HG03575 (cell line): Measurements from ENCODE around the gene TTBK1.

ENCODE experiments used
- ATAC-seq: cut with Tn5 transposase; IDR thresholded peaks from one replicate; pipeline ENCODE4 v1.9.1; 2021; ENCODE audit not compliant: unreplicated experiment, insufficient number of reproducible peaks, low FRiP score; ENCODE audit errors: extremely low read depth

TTBK1 gene

DNA sequence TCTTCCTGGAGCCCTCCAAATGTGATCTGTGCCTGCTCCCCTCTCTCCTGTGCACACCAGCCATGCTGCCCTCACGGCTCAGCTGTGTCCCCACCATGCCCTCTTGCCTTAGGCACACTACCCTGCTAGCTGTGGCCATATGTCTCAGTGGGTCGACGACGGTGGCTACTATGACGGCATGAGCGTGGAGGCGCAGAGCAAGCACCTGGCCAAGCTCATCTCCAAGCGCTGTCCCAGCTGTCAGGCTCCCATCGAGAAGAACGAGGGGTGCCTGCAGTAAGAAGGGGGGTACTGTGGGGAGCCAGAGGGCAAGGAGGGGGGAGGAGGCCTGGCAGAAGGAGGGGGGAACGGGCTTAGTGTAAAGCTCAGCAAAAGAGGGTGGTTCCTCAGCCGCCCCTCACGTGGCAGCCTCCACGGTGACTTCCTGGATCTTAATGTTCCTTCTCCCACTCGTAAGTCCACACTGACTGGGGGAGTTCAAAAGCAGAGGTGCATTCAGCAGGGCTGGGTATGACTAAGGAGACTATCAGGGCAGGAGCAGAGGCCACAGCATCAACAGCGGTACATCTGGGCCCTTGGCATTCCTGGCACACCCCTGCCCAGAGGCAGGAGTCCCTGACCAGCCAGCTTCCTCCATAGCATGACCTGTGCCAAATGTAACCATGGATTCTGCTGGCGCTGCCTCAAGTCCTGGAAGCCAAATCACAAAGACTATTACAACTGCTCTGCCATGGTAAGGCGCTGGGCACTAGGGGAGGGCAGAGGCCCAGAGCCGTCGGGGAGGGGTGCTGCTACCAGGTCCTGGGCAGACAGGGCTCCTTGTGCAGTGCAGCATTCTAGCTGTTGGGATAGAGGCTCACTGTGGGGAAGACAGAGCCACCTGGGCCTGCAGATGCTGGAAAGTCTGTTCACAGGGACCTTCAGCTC is 22.0 kb upstream of the TTBK1 start:
- no peak for ATAC-seq

DNA sequence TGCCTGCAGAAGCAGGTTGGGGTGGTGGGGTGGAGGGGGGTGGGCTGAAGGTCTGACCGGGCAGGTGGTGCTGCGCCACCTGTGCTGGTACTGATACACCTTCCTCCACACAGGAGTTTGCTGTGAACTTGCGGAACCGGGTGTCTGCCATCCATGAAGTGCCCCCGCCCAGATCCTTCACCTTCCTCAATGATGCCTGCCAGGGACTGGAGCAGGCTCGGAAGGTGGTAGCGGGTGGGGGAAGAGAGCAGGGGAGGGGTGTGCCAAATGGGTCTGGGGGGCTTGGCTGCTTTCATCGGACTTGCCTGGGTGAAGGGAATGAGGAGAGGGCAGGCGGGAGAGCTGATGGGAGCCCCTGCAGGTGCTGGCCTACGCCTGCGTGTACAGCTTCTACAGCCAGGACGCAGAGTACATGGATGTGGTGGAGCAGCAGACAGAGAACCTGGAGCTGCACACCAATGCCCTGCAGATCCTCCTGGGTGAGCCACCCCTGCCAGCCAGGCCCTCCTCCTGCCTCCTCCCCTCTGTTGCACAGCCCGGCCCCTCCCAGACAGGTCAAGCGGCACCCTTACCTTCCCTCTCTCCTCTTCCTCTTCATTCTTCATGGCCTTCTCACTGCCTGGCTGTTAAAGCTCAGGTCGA is 20.7 kb upstream of the TTBK1 start:
- no peak for ATAC-seq

DNA sequence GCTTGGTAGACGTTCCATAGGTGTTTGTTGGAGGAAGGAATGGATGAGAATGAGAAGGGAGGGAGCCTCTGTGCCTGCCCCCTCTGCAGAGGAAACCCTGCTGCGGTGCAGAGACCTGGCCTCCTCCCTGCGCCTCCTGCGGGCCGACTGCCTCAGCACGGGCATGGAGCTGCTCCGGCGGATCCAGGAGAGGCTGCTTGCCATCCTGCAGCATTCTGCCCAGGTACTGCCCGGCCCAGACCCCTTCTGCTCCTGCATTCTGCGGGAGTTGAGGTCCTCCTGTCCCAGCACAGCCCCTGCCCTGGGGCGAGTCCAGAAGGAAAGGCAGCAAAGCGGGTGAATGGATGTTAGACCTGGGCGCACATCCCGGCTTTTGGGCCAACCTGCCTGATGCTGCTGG is 20.1 kb upstream of the TTBK1 start:
- no peak for ATAC-seq

DNA sequence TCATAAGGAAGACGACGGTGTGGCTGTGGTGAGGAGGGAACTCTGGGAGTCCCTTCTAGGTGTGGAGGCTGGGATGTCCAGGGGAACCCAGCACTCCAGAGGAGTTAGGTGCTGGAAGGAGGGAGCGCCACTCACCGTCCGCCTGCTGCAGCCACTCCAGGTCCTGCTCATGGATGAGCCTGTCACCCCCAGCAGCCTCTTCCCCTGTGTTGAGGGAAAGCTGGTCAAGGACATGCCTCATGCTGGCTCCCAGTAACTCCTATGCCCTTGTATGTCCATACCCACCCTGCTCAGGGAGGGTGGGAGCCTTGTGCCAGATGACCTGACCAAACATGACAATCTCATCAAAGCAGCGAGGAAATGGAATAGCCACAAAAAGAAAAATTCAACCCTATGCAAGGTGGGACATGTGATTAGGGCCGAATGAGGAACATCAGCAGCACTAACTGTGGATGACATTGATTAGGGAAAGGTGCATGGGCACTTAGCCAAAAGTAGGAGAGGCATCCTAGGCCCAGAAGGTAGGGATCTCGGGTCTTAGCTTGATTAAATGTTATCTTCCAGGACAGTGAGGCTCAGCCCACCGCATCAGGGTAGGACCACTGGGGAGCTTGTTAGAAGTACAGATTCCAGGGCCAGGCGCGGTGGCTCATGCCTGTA is 17.0 kb upstream of the TTBK1 start:
- no peak for ATAC-seq

DNA sequence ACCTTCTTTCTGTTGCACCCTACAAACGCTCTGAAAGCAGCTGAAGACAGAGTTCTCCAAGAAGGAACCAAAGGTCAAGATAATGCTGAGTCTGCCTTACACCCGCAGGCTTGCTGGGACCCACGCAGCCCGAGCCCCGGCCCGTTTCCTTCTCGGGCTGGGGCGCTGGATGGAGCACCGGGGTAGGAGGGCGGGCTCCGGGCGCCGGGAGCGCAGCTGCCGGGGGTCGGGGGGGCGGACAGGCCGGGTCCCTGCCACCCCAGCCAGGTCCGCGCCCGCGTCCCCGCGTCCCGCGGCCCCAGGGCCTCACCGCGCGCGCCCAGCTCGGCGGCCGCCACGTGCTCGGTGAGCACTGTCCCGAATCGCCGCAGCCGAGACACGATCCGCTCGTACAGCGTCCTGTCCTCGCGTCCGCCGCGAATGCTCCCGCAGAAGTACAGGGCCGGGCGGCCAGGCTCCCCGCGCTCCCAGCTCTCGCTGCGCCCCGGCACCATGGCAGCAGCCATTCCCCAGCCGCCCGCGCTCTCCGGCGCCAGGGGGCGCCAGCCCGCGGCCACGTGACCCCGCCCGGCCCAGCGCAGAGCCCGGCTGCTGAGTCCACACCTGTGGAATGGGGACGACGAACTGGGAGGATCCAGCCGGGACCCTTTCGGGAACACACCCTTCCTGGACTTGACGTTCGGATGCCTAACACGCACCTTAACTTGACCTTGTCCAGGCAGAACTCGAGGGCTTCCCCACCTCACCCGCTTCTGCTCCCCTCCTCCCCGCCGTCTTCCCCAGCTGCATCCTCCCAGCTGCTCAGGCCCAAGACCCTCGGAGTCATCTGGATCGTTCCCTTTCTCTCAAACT is 14.1 kb upstream of the TTBK1 start, which contains the start of gene DNPH1:
DNPH1 (minus strand) TSS at position 531 of the 852 bp plus-strand sequence; CDS start at position 506, 25 bp downstream.
- no peak for ATAC-seq

DNA sequence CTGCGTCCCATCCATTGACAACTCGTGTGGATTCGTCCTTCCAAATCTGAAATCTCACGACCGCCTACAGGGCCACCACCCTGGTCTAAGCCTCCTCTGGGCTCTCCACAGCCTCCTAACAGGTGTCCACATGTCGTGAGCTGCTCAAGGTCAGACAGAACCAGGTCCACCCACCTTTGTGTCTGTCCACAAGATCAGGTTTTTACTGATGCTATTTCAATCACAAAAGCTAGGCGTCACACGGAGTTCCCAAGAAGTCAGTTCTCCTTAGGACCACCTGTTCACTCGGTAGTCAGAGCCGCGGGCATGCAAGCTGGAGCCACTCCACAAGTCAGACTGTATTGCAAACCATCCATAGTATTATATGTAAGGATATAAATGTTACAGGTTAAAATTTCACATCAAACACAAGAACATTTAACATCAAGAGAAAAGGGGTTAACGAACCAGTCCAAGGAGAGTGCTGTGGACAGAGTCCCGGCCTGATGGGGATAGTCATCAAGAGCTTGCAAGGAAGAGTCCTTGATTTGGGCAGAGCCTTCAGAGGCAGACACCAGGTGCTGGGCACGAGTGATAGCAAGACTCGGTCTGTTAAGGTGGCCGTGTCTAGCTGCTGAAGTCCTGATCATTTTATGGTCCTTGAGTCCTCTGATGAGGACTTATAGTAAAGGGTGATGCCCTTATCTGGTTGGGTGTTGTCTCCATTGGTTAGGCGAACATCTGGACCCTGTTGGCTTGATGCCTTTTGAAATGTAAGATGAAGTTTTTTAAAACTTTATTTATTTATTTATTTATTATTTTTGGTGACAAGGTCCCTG is 13.3 kb upstream of the TTBK1 start:
- no peak for ATAC-seq

DNA sequence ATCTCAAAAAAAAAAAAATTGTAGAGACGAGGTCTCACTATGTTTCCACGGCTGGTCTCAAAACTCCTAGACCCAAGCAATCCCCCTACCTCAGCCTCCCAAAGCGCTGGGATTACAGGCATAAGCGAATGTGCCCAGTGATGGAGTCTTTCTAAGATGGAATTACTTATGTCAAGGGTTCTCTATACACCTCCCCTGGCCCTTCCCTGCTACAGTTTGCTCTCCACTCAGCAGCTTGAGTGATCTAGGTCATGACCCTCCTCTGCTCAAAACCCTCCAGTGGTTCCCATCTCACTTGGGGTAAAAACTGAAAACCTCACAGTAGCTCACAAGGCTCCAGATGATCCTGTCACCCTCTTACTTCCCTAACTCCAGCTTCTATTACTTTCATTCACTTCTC is 12.2 kb upstream of the TTBK1 start:
- ATAC-seq, result no peak

DNA sequence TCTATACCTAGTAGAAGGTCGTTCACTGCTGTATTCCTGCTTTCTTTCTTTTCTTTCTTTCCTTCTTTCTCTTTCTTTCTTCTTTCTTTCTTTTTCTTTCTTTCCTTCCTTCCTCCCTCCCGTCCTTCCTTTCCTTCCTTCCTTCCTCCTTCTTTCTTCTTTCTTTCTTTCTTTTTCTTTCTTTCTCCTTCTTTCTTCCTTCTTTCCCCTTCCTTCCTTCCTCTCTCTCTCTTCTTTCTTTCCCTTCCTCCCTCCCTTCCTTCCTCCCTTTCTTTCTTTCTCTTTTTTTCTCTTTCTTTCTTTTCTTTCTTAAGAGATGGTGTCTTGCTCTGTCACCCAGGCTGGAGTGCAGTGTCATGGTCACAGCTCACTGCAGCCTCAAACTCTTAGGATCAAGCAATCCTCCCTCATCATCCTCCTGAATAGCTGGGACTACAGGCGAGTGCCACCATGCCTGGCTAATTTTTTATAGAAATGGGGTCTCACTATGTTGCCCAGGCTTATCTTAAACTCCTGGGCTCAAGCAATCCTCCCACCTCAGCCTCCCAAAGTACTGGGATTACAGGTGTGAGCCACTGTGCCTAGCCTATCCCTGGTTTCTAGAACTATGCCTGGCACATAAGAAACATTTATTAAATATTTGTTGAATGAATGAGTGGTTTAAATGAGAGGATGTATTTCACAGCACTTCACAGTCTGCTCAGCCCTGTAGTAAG is 11.4 kb upstream of the TTBK1 start:
- no peak for ATAC-seq

DNA sequence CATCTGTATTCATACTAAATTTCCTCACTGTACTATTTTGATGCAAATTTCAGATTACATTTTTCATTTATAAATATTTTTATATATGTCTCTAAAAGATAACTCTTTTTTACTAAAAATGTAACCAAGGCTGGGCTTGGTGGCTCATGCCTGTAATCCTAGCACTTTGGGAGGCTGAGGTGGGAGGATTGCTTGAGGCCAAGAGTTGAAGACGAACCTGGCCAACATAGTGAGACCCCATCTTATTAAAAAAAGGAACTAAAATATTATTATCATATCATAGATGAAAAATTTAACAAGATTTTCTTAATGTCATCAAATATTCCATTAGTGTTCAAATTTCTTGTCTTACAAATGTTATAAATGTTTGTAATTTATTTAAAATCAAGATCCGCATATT is 7.4 kb upstream of the TTBK1 start:
- no peak for ATAC-seq

DNA sequence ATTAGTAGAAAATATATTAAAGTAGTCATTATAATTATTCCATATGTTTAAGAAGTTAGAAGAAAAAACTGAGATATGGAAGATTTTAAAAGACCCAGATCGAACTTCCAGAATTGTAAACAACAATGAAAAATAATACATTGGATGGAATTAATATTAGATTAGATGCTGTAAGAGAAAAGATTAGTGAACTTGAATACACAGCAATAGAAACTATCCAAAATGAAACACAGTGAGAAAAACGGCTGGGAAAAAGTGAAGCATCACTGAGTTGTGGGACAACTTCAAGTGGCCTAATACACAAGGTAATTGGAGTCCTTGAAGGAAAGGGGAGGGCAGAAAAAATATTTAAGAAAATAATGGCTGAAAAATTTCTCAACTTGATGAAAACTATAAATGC is 4.2 kb upstream of the TTBK1 start:
- no peak for ATAC-seq

DNA sequence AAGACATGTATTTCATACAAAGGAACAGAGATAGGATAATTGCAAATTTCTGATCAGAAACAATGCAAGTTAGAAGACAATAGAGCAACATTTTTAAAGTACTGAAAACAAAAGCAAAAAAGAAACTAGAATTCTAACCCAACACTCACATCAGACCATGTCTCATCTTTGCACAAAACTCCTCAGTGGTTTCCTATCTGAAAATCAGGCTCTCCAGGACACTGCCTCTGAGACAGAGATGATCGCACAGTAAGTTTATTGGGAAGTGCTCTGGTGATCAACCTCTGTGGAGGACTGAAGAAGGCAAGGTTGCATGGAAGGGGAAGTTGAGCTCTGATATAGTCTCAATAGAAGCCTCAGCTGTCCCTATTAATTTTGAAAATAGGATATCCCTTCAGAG is 2.3 kb upstream of the TTBK1 start:
- ATAC-seq, result no peak

DNA sequence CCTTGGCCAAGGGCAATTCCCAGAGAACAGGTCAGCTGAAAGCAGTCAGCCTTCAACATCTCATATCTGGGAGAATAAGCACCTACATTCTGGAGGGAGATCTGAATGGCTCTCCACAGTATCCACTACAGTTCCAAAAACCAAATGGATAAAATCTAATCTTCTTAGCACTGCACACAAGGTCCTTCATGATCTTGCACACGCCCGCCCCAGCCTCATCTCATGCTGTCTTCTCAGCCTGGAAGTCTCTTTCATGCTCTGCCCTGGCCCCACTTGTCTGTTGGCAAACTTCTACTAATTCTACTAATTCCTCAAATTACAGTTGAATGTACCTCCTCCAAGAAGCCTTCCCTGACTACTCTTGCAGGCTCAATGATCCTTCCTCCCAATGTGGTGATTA is 1.8 kb upstream of the TTBK1 start:
- no peak for ATAC-seq

DNA sequence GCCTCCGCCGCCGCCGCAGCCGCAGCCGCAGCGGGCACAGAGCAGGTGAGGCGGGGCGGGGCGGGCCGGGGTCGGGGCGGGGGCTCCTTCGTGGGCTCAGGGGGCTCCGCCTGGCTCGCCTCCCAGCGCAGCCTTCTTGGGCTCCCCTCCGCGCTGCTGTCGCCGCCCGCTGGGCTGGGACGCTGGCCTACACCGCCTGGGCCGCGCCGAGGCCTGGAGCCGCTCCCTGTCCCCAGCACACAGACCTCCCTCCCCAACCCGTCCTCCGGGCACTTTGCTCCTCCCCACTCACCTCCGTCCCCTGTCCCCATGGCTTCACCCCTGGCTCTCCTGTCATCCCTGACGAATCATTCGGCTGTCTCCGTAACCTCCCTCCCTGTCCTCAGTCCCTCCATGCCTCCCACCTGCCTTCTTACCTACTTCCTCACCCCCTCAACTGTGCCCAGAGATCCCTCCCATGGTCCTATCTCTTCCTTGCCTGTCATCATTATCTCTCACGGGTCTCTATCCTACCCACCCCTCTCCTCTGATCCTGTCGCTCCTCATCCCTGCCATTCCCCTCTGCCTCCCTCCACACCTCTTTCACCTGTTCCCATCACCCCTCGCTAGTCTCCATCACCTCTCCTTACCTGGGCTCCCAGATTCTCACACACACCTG is 512 bp downstream of the TTBK1 start:
- no peak for ATAC-seq

DNA sequence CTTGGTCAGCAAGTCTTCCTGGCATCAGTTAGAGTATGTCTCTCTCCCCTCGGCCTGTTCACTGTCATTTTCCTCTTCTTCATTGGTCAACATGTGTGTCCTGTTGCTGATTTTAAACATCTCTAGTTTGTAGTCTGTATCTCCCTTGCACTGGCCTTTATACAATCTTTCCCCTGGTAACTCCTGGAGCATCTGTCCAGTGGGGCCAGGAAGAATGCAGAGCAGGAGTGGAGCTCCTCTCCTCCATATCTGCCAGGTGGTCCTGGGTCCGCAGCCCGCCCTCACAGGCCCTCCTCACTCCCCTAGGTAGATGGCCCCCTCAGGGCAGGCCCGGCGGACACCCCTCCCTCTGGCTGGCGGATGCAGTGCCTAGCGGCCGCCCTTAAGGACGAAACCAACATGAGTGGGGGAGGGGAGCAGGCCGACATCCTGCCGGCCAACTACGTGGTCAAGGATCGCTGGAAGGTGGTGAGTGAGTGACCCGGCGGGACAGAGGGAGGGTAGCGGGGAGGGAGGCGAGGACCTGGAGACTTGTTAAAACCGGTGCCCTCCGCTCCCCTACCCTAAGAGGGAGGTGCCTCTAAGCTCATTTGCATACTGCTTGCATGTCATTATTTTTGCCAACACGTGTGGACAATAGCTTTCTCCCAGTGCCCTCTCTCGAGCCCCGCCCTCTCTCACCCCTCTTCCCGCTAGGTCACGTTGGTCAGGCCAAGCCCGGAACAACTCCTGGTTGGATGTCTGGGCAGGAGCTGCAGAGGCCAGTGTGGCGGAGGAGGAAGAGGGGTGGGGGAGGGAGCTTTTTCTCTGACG is 3.2 kb downstream of the TTBK1 start:
- ATAC-seq, result no peak

DNA sequence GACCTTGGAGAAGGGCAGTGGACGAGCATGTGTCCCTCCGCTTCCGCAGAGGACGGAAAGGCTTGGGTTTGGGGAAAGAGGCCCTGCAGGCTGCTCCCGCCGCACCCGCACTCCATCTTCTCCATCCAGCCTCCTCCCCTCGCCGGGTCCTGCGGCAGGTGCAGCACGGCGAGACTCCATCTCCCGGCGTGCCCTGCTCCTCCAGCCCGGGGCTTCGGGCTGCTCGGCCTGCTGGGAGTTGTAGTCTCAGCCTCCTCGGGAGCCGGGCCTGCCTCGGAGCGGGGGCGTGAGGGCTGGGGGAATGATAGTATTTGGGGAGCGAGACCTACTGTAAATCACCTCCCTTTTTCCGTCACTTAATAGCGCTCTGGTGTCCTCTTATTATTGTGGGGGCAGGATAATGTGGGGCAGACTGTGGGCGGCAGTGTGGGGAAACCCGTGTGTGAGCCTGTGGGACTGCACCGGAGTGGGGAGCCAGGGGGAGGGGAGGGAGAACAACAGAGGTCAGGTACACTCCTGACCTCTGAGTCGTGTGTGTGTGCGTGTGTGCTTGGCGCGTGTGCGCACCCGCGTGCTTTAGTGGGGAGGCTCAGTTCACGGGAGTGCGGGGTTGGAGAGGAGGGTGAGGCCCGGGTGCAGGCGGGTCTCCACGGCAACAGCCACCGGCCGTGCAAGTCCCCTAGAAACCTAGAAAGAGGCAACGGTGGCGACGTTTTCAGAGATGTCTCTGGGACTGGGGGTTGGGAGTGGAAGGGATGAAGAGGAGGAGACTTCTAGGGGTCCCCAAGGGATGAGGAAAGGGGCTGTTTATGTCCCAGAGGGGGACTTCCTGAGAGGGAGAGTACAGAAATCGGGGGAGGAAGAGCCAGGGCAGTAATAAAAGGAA is 4.1 kb downstream of the TTBK1 start:
- ATAC-seq, result no peak

DNA sequence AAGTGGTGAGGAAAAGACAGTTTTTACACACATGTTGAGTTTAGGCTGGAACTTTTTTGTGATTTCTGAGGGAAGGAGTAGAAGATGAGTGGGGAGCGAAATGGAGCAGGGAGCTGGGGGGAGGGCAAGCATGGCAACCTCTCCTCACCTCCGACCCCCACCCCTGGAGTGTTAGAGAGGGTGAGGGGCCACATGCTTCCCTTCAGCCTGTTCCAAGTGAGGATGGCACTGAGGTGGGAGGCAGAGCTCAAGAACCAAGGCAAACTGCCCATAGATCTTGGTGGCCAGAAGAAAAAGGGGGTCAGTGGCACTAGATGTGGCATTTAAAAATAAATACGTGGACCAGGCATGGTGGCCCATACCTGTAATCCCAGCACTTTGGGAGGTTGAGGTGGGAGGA is 4.8 kb downstream of the TTBK1 start:
- no peak for ATAC-seq
